H1 (cell line): ENCODE measurements around the gene FNIP2. TPM values are rescaled to one million over a fixed set of nuclear protein-coding genes. Genes with fewer than 3 reads are reported as not detected.

Experiments
- CTCF ChIA-PET: fragments of 300-600 bp; sonication (Branson Sonifier 250); formaldehyde crosslinking; loops from one replicate; lab custom pipeline; 2021; ENCODE audit not compliant: partially characterized antibody; lab: Charles Lee
- POLR2A ChIA-PET: fragments of 300-600 bp; sonication (Branson Sonifier 250); formaldehyde crosslinking; loops from one replicate; lab custom pipeline; 2021; ENCODE audit warnings: inconsistent platforms; ENCODE audit not compliant: partially characterized antibody; lab: Charles Lee
- DNase-seq, 2 experiments: peaks; one replicate each; pipeline versions ENCODE4 v3.0.0 to v3.0.0-alpha.2; 2010 to 2022; ENCODE audit warnings: low spot score in 2 of 2, low read depth in 1 of 2, mixed read lengths in 1 of 2
- FAIRE-seq: peaks from 2 replicates; lab custom pipeline; 2011; peaks lifted over from hg19 to GRCh38; lab: Jason Lieb, UNC
- H2AFZ ChIP-seq: 2 replicates; pipeline ENCODE4 v1.8.1; 2012; ENCODE audit warnings: low read length, inconsistent platforms
- H2AK5ac ChIP-seq: 2 replicates; pipeline ENCODE4 v1.6.1; 2013; ENCODE audit warnings: low read depth, low read length
- H2BK120ac ChIP-seq: replicated peaks from 2 replicates; pipeline ENCODE3; 2013; ENCODE audit warnings: low read depth, low read length, inconsistent platforms
- H2BK12ac ChIP-seq: 2 replicates; pipeline ENCODE4 v1.6.1; 2013; ENCODE audit warnings: low read depth, low read length
- H2BK15ac ChIP-seq: 2 replicates; pipeline ENCODE4 v1.6.1; 2013; ENCODE audit warnings: low read length
- H2BK20ac ChIP-seq: 2 replicates; pipeline ENCODE4 v1.6.1; 2013; ENCODE audit warnings: low read length
- H2BK5ac ChIP-seq: 2 replicates; pipeline ENCODE4 v1.6.1; 2013; ENCODE audit warnings: low read depth, low read length
- H3K14ac ChIP-seq: 2 replicates; pipeline ENCODE4 v1.6.1; 2013; ENCODE audit warnings: inconsistent platforms; ENCODE audit not compliant: insufficient read length
- H3K18ac ChIP-seq: 2 replicates; pipeline ENCODE4 v1.6.1; 2013; ENCODE audit warnings: low read length; ENCODE audit errors: extremely low read depth
- H3K23ac ChIP-seq: 2 replicates; pipeline ENCODE4 v1.6.1; 2013; ENCODE audit warnings: inconsistent platforms; ENCODE audit not compliant: insufficient read length
- H3K23me2 ChIP-seq: 2 replicates; pipeline ENCODE4 v1.6.1; 2013; ENCODE audit warnings: low read depth, low read length
- H3K27ac ChIP-seq: 2 replicates; pipeline ENCODE4 v1.6.1; 2011; ENCODE audit warnings: low read depth, low read length, inconsistent platforms
- H3K27me3 ChIP-seq, 4 experiments: replicated peaks in 1 of 4; 1 replicate in 1 of 4; 2 replicates in 3 of 4; pipeline versions ENCODE4 v1.6.1 to v1.8.1; 2011 to 2013; ENCODE audit warnings: low read length in 3 of 4, mild to moderate bottlenecking in 3 of 4, inconsistent platforms in 2 of 4, mixed read lengths in 2 of 4, moderate library complexity in 1 of 4; ENCODE audit not compliant: control insufficient read depth in 3 of 4, insufficient read depth in 3 of 4; ENCODE audit errors: extremely low read depth in 1 of 4
- H3K36me3 ChIP-seq, 4 experiments: 2 replicates each; pipeline versions ENCODE4 v1.6.1 to v1.8.1; 2011 to 2013; ENCODE audit warnings: mild to moderate bottlenecking in 4 of 4, low read length in 3 of 4, moderate library complexity in 2 of 4, control low read depth in 1 of 4, inconsistent platforms in 1 of 4; ENCODE audit not compliant: insufficient read depth in 4 of 4, control insufficient read depth in 2 of 4
- H3K4ac ChIP-seq: replicated peaks from 2 replicates; pipeline ENCODE3; 2013; ENCODE audit warnings: low read length, low read depth, mixed read lengths, inconsistent platforms; ENCODE audit not compliant: insufficient read length
- H3K4me1 ChIP-seq, 4 experiments: replicated peaks in 1 of 4; 1 replicate in 1 of 4; 2 replicates in 3 of 4; pipeline versions ENCODE4 v1.6.1 to v1.8.1; 2011 to 2013; ENCODE audit warnings: low read length in 3 of 4, inconsistent platforms in 2 of 4, mixed read lengths in 1 of 4; ENCODE audit not compliant: insufficient read depth in 4 of 4, control insufficient read depth in 3 of 4
- H3K4me2 ChIP-seq, 2 experiments: 2 replicates each; pipeline versions ENCODE4 v1.6.1 to v1.8.1; 2011 to 2013; ENCODE audit warnings: low read depth in 2 of 2, low read length in 2 of 2, control low read depth in 1 of 2, inconsistent platforms in 1 of 2, mild to moderate bottlenecking in 1 of 2; ENCODE audit not compliant: insufficient read depth in 1 of 2
- H3K4me3 ChIP-seq, 4 experiments: fragments of 200-600, 300-600 bp in 1 of 4; sonication (generic), shearing (Covaris generic), sonication (Bioruptor Twin) in 1 of 4; 2 replicates each; pipeline versions ENCODE4 v1.5.1 to v1.8.1; 2011 to 2016; ENCODE audit warnings: low read length in 4 of 4, low read depth in 3 of 4, control low read depth in 2 of 4, inconsistent platforms in 2 of 4, mild to moderate bottlenecking in 2 of 4, mixed read lengths in 1 of 4, moderate library complexity in 1 of 4; ENCODE audit not compliant: insufficient read depth in 2 of 4; ENCODE audit errors: extremely low read depth in 1 of 4
- H3K56ac ChIP-seq: replicated peaks from 2 replicates; pipeline ENCODE3; 2013; ENCODE audit warnings: low read depth, mild to moderate bottlenecking, mixed read lengths, low read length, inconsistent platforms; ENCODE audit not compliant: insufficient read length
- H3K79me1 ChIP-seq: 2 replicates; pipeline ENCODE4 v1.6.1; 2013; ENCODE audit warnings: low read depth, low read length, control low read depth
- H3K79me2 ChIP-seq, 2 experiments: 2 replicates each; pipeline versions ENCODE4 v1.6.1 to v1.8.1; 2012 to 2013; ENCODE audit warnings: low read length in 2 of 2, mild to moderate bottlenecking in 2 of 2, inconsistent platforms in 1 of 2; ENCODE audit not compliant: insufficient read depth in 2 of 2, control insufficient read depth in 1 of 2
- H3K9ac ChIP-seq, 4 experiments: replicated peaks in 1 of 4; 1 replicate in 1 of 4; 2 replicates in 3 of 4; pipeline versions ENCODE4 v1.6.1 to v1.8.1; 2011 to 2013; ENCODE audit warnings: low read depth in 3 of 4, low read length in 3 of 4, control low read depth in 2 of 4, mild to moderate bottlenecking in 2 of 4, moderate library complexity in 2 of 4, inconsistent platforms in 1 of 4; ENCODE audit errors: extremely low read depth in 1 of 4
- H3K9me3 ChIP-seq, 2 experiments: 2 replicates each; pipeline versions ENCODE4 v1.6.1 to v1.8.1; 2012 to 2013; ENCODE audit warnings: mild to moderate bottlenecking in 2 of 2, moderate library complexity in 2 of 2, control low read depth in 1 of 2, inconsistent platforms in 1 of 2, low read depth in 1 of 2, low read length in 1 of 2, mixed read lengths in 1 of 2; ENCODE audit not compliant: insufficient read depth in 2 of 2
- H4K20me1 ChIP-seq, 2 experiments: replicated peaks in 1 of 2; 2 replicates each; pipeline versions ENCODE3 to v1.8.1; 2011 to 2013; ENCODE audit warnings: inconsistent platforms in 2 of 2, low read length in 2 of 2, mild to moderate bottlenecking in 1 of 2; ENCODE audit not compliant: insufficient read depth in 2 of 2, control insufficient read depth in 1 of 2
- H4K5ac ChIP-seq: 2 replicates; pipeline ENCODE4 v1.6.1; 2013; ENCODE audit warnings: low read length, low read depth, mixed read lengths, inconsistent platforms; ENCODE audit not compliant: insufficient read length
- H4K8ac ChIP-seq: 2 replicates; pipeline ENCODE4 v1.8.0; 2013; ENCODE audit warnings: mild to moderate bottlenecking, moderate library complexity, low read length, inconsistent platforms; ENCODE audit not compliant: insufficient read depth; ENCODE audit errors: extremely low read depth
- H4K91ac ChIP-seq: replicated peaks from 2 replicates; pipeline ENCODE3; 2013; ENCODE audit warnings: low read length, mixed read lengths, inconsistent platforms; ENCODE audit not compliant: insufficient read length
- GABPA ChIP-seq: IDR thresholded peaks from 2 replicates; pipeline ENCODE4 v1.6.1; 2011; ENCODE audit warnings: mild to moderate bottlenecking, low read length, moderate library complexity, borderline replicate concordance; ENCODE audit not compliant: insufficient read depth
- PHF8 ChIP-seq: fragments of 200-600 bp; sonication (generic); conservative IDR thresholded peaks from 2 replicates; pipeline ENCODE4 v1.7.1; 2012; ENCODE audit warnings: low read depth, mild to moderate bottlenecking, inconsistent platforms, low read length, moderate library complexity
- POLR2A ChIP-seq, 2 experiments: IDR thresholded peaks; 1 replicate in 1 of 2; 2 replicates in 1 of 2; pipeline ENCODE4 v1.6.1; 2011; ENCODE audit warnings: low read depth in 2 of 2, low read length in 2 of 2, mild to moderate bottlenecking in 2 of 2; ENCODE audit errors: control extremely low read depth in 1 of 2
- RAD21 ChIP-seq, 2 experiments: IDR thresholded peaks in 1 of 2; conservative IDR thresholded peaks in 1 of 2; 2 replicates each; pipeline ENCODE4 v1.6.1; 2011; ENCODE audit warnings: low read depth in 2 of 2, low read length in 2 of 2, improper control_type of control experiment in 1 of 2, inconsistent platforms in 1 of 2, mild to moderate bottlenecking in 1 of 2, moderate library complexity in 1 of 2
- SIX5 ChIP-seq: IDR thresholded peaks from 2 replicates; pipeline ENCODE4 v1.6.1; 2011; ENCODE audit warnings: mild to moderate bottlenecking, low read depth, low read length
- SP1 ChIP-seq: IDR thresholded peaks from 2 replicates; pipeline ENCODE4 v1.6.1; 2011; ENCODE audit warnings: low read depth, low read length
- SP2 ChIP-seq: IDR thresholded peaks from 2 replicates; pipeline ENCODE4 v1.6.1; 2012; ENCODE audit warnings: mild to moderate bottlenecking, low read length, inconsistent platforms
- SRF ChIP-seq: IDR thresholded peaks from 2 replicates; pipeline ENCODE4 v1.6.1; 2011; ENCODE audit warnings: mild to moderate bottlenecking, low read depth, low read length, moderate library complexity
- TCF12 ChIP-seq: IDR thresholded peaks from 2 replicates; pipeline ENCODE4 v1.6.1; 2011; ENCODE audit warnings: low read depth, mild to moderate bottlenecking, low read length
- WGBS, 2 experiments: shearing (Covaris generic) in 1 of 2; methylation state at CpG; one replicate each; pipeline versions ENCODE4 v1.1.6 to v1.1.7; 2013 to 2015; ENCODE audit warnings: low lambda C conversion rate in 2 of 2, mixed read lengths in 2 of 2, inconsistent platforms in 1 of 2, low coverage in 1 of 2, missing lambda C conversion rate in 1 of 2; ENCODE audit not compliant: insufficient replicate concordance in 2 of 2, insufficient coverage in 1 of 2, insufficient read length in 1 of 2; ENCODE audit errors: extremely low coverage in 1 of 2, missing lambda C conversion rate in 1 of 2; 5-methylcytosine and 5-hydroxymethylcytosine counted together
- polyA plus RNA-seq, 7 experiments: library from polyadenylated mRNA; depleted of rRNA in 3 of 7; stranded (reverse) in 5 of 7; unstranded in 2 of 7; fragments of >200 nt in 5 of 7; fragments of 200-250 nt in 2 of 7; gene quantifications; 1 replicate in 5 of 7; 2 replicates in 1 of 7; 4 replicates in 1 of 7; pipeline versions ENCODE4 v1.2.1 to v1.2.3, GENCODE V29; 2011 to 2013; ENCODE audit warnings: missing spikeins in 2 of 7, mixed read lengths in 2 of 7
- total RNA-seq: library from RNA; stranded (reverse); fragmentation: NEBNext Ultra II Directional; extraction: Animal tissue kit (Norgen Biotek cat#: 25700); gene quantifications from 2 replicates; pipeline ENCODE4 v1.2.1, GENCODE V29; 2021
- TF ChIP-seq, protein P1 (sequence below): IDR thresholded peaks from 2 replicates; pipeline ENCODE4 v1.6.1; 2012; ENCODE audit warnings: inconsistent platforms

The FNIP2 gene
- total and polyA plus RNA-seq, 2 of the 8 experiments (the other 6 are each of a cell fraction or from before 2014, with no cell fraction given) = 4.0 to 13.0 TPM

DNA sequence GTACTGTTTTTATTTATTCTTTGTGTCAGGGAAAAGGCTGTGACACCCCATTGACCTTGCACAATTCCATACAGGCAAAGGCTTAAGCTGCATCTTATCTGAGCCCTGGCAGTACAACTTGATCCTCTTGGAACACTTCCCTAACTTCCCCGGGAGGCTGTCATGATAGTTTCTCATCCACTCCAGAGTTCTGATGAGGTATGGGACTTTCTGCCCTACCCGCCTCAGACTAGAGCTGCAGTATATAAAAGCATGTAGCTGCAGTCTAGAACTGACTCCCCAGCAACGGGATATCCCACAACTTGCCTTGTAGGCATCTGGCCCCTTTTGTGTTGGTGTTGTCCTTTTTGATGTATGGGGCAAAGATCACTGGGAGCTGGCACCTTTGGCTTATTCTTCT is 72.7 kb downstream of the FNIP2 start:
- H3K14ac ChIP-seq = no peak overlapping the region
- no peak overlapping the region for H2BK120ac ChIP-seq
- H3K4me2 ChIP-seq = no peak overlapping the region
- no peak overlapping the region for H3K4me3 ChIP-seq
- POLR2A ChIA-PET = interaction anchor here (0.9 kb wide), 1 partner anchor 27 kb away, joined by 3 read pairs; no protein-coding TSS in a partner anchor
- H4K20me1 ChIP-seq = no peaks in the 10 kb centered on the region
- H3K4me1 ChIP-seq = peaks cover 0 to 6% (median 5%) of the 10 kb centered on the region in 4 experiments; a peak in 4 of 7 replicates
- no peak for DNase-seq
- no peaks in the 10 kb centered on the region for H3K23me2 ChIP-seq
- no peak overlapping the region for H2BK15ac ChIP-seq
- no peak overlapping the region for H2AFZ ChIP-seq
- H3K79me1 ChIP-seq = no peaks in the 10 kb centered on the region
- H3K23ac ChIP-seq = no peak overlapping the region
- H4K91ac ChIP-seq = no peak overlapping the region
- TF ChIP-seq SP2 = no peak
- no peak for TF ChIP-seq SRF
- no peak for TF ChIP-seq POLR2A (IDR thresholded peaks at IDR 0.05; ENCODE audit: control extremely low read depth in 1 of 2, low read depth in 2 of 2, low read length in 2 of 2)
- TF ChIP-seq, protein P1, sequence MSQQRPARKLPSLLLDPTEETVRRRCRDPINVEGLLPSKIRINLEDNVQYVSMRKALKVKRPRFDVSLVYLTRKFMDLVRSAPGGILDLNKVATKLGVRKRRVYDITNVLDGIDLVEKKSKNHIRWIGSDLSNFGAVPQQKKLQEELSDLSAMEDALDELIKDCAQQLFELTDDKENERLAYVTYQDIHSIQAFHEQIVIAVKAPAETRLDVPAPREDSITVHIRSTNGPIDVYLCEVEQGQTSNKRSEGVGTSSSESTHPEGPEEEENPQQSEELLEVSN = no peak
- TF ChIP-seq SP1 = no peak
- no peak for TF ChIP-seq SIX5
- no peak for TF ChIP-seq TCF12
- no peak for TF ChIP-seq GABPA
- no peak for TF ChIP-seq RAD21 (IDR thresholded peaks at IDR 0.05 in 1 of 2, conservative IDR thresholded peaks at IDR 0.05 in 1 of 2; ENCODE audit: low read depth in 2 of 2, low read length in 2 of 2)
- no peak for TF ChIP-seq PHF8
- TF ChIP-seq, all 59 proteins: peak for 0
- 89% methylated on average over 3 of the region's 3 CpGs; no CpG with 5 or more reads in 1 of the 2 experiments for WGBS, 2 experiments
- no peak overlapping the region for H2BK20ac ChIP-seq
- H4K8ac ChIP-seq = no peak overlapping the region
- peak overlapping the region; percentile 28; the same call in 1 of the 2 replicates for H2BK12ac ChIP-seq
- no peak overlapping the region for H3K27ac ChIP-seq
- no peaks in the 10 kb centered on the region for H3K36me3 ChIP-seq
- H3K27me3 ChIP-seq = no peaks in the 10 kb centered on the region
- H4K5ac ChIP-seq = no peak overlapping the region
- H2AK5ac ChIP-seq = no peak overlapping the region
- H3K79me2 ChIP-seq = no peaks in the 10 kb centered on the region
- no peak overlapping the region for H3K56ac ChIP-seq
- no peak overlapping the region for H3K18ac ChIP-seq
- H2BK5ac ChIP-seq = no peak overlapping the region
- H3K4ac ChIP-seq = no peak overlapping the region
- CTCF ChIA-PET = interaction anchor here (0.9 to 10.1 kb wide), 4 partner anchors 9 to 350 kb away, joined by 3 to 91 read pairs (median 8); no protein-coding TSS in a partner anchor
- no peak overlapping the region for H3K9ac ChIP-seq
- FAIRE-seq = no peak
- no peaks in the 10 kb centered on the region for H3K9me3 ChIP-seq
